ENCODE measurements around the gene PSMA2. TPM values are rescaled to one million over a fixed set of nuclear protein-coding genes. Genes with fewer than 3 reads are reported as not detected.

Gene PSMA2
- total RNA-seq, 4 donors from 2014 or later: 26.3 to 86.7 (median 48.7) TPM

DNA sequence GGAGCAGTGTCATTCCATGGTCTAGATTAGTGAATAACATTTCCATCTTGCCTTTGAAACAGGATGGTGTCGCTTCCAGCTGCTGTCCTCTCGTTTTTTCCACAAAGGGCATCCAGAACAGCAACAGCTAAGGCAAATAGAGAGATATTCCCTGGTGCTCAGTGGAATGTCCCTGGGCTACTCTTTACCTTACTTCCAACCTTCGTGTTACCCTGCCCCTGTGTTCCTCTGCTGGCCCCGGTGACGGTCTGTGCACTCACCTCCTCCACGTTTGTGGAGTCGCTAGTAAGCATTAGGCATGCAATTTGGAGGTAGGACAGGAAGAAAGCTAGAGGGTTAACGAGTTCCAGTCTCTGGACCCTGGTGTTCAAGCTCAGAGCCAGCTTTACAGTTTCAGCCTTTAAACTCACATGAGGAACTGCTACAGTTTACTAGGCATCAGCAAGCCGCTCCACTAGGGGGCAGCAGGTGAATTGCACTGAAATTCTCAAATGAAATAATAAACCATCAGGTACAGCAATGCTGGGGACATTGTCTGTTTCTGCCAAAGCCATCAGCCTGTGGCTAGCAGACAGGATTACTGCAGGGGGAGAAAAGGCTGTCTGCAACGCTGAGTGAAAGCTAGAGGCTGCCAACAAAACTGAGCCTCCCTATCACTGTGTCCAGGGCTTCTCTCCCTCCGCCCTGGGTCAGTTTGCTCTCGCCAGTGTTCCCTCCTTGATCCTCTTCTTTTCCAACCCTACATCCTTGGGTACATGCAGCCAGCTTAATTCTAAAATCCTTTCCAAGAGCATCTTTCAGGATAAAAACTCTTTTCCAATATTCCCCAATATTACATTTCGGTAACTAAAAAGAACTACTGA, 9.2 kb upstream of the PSMA2 start:
- H3K4me3 ChIP-seq: no peak overlapping the region
- WGBS, 2 donors: 53% methylated on average over 13 of the region's 13 CpGs

GRCh38 chr7:42939457-42940240, 7.7 kb upstream of the PSMA2 start:
- 73 to 82% methylated on average over 4 of the region's 4 CpGs for WGBS, 2 donors

More for the DNA sequence above, 9.2 kb upstream of the PSMA2 start:
- H3K27me3 ChIP-seq: no peaks in the 10 kb centered on the region
- DNase-seq (ENCODE audit: low spot score in 2 of 2): peak; percentile 83 to 95
- peaks cover 0 to 2% (median 0%) of the 10 kb centered on the region in 4 donors for H3K4me1 ChIP-seq
- no peak overlapping the region for H3K27ac ChIP-seq
- H3K9me3 ChIP-seq: no peaks in the 10 kb centered on the region
- H3K36me3 ChIP-seq: peaks cover 0 to 37% (median 0%) of the 10 kb centered on the region in 3 donors
- no peak for TF ChIP-seq POLR2A (IDR thresholded peaks at IDR 0.05)
- peak; percentile 74 to 87 (median 82) for TF ChIP-seq CTCF (IDR thresholded peaks at IDR 0.05)

DNA sequence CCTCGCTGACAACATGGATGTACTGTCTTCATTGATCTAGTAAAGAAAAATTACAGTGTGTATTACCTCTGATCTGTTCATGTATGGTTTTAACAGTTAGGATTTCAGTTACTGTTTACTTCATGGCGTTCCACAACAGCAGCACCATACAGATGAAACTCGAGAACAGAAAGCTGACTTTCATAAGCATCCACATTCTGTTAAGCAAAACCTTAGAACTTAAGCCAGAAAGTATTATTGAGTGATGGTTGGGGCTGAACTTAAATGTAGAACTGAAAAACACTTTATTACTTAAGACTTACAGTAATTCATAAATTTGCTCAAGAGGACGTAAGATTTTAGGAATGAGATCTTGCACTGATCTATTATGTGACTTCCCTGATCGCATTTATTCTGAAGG, 3.9 kb upstream of the PSMA2 start:
- Histone ChIP-seq H3K27ac (no peak overlapping the region), H3K36me3 (peaks cover 0 to 52% (median 0%) of the 10 kb centered on the region in 3 donors), H3K9me3 (no peaks in the 10 kb centered on the region), H3K27me3 (no peaks in the 10 kb centered on the region), H3K4me3 (no peak overlapping the region), H3K4me1 (peaks cover 0 to 26% (median 7%) of the 10 kb centered on the region in 4 donors)
- TF ChIP-seq CTCF (IDR thresholded peaks at IDR 0.05): no peak
- no peak for TF ChIP-seq POLR2A (IDR thresholded peaks at IDR 0.05)
- TF ChIP-seq EP300 (IDR thresholded peaks at IDR 0.05): no peak
- no peak for DNase-seq (ENCODE audit: low spot score in 2 of 2)
- 93 to 94% methylated on average over 5 of the region's 5 CpGs for WGBS, 2 donors

More at GRCh38 chr7:42939457-42940240, 7.7 kb upstream of the PSMA2 start:
- Histone ChIP-seq H3K9me3 (no peaks in the 10 kb centered on the region), H3K4me1 (peaks cover 0 to 4% (median 0%) of the 10 kb centered on the region in 4 donors), H3K4me3 (no peak overlapping the region), H3K36me3 (peaks cover 0 to 52% (median 0%) of the 10 kb centered on the region in 3 donors), H3K27me3 (no peaks in the 10 kb centered on the region), H3K27ac (no peak overlapping the region)
- no peak for DNase-seq (ENCODE audit: low spot score in 2 of 2)
- no peak for TF ChIP-seq EP300 (IDR thresholded peaks at IDR 0.05)
- no peak for TF ChIP-seq POLR2A (IDR thresholded peaks at IDR 0.05)
- TF ChIP-seq CTCF (IDR thresholded peaks at IDR 0.05): no peak

GRCh38 chr7:42934291-42934690, 2.3 kb upstream of the PSMA2 start:
- peaks cover 3 to 42% (median 22%) of the 10 kb centered on the region in 4 donors for H3K4me1 ChIP-seq
- no peak for DNase-seq (ENCODE audit: low spot score in 2 of 2)
- H3K36me3 ChIP-seq: peaks cover 0 to 39% (median 0%) of the 10 kb centered on the region in 3 donors
- H3K9me3 ChIP-seq: no peaks in the 10 kb centered on the region
- H3K4me3 ChIP-seq: no peak overlapping the region
- no peak overlapping the region for H3K27ac ChIP-seq
- 82 to 83% methylated on average over 3 of the region's 3 CpGs for WGBS, 2 donors
- H3K27me3 ChIP-seq: no peaks in the 10 kb centered on the region
- TF ChIP-seq CTCF (IDR thresholded peaks at IDR 0.05) (no peak), POLR2A (IDR thresholded peaks at IDR 0.05) (no peak), EP300 (IDR thresholded peaks at IDR 0.05) (no peak)
